RPMI8226 (cell line): Measurements from ENCODE around the gene SAFB2.

Experiments
- DNase-seq: peaks from one replicate; pipeline ENCODE4 v3.0.0-alpha.2; 2015

SAFB2 gene

GRCh38 chr19:5622465-5623396 lies at the start of gene SAFB2, which contains the start of gene SAFB:
Gene SAFB2 (minus strand): TSS chr19:5622776. CDS start chr19:5622715, 61 bp downstream.
Gene SAFB (plus strand): TSS chr19:5623083. CDS start chr19:5623206, 123 bp downstream.
- DNase-seq = peak; percentile 100

GRCh38 chr19:5671600-5671999 lies 49.0 kb upstream of the SAFB2 start:
- no peak for DNase-seq

GRCh38 chr19:5669212-5669611 lies 46.6 kb upstream of the SAFB2 start:
- DNase-seq = no peak

- no peak for DNase-seq
Measured at GRCh38 chr19:5667751-5668271, 45.2 kb upstream of the SAFB2 start.

GRCh38 chr19:5666921-5667610 lies 44.5 kb upstream of the SAFB2 start:
- DNase-seq = no peak

GRCh38 chr19:5665781-5666513 lies 43.4 kb upstream of the SAFB2 start:
- no peak for DNase-seq

GRCh38 chr19:5664515-5664914 lies 41.9 kb upstream of the SAFB2 start:
- DNase-seq = no peak

GRCh38 chr19:5663904-5664303 lies 41.3 kb upstream of the SAFB2 start:
- no peak for DNase-seq

GRCh38 chr19:5661483-5661882 lies 38.9 kb upstream of the SAFB2 start:
- no peak for DNase-seq

- no peak for DNase-seq
Measured at GRCh38 chr19:5655412-5655811, 32.8 kb upstream of the SAFB2 start.

GRCh38 chr19:5654931-5655330 lies 32.4 kb upstream of the SAFB2 start:
- no peak for DNase-seq

- DNase-seq = no peak
Measured at GRCh38 chr19:5652261-5652660, 29.7 kb upstream of the SAFB2 start.

GRCh38 chr19:5651361-5651760 lies 28.8 kb upstream of the SAFB2 start:
- DNase-seq = no peak

- no peak for DNase-seq
Measured at GRCh38 chr19:5648464-5648863, 25.9 kb upstream of the SAFB2 start.

- DNase-seq = no peak
Measured at GRCh38 chr19:5646703-5647102, 24.1 kb upstream of the SAFB2 start.

GRCh38 chr19:5645409-5645808 lies 22.8 kb upstream of the SAFB2 start:
- no peak for DNase-seq

GRCh38 chr19:5644037-5644436 lies 21.5 kb upstream of the SAFB2 start:
- DNase-seq = no peak

GRCh38 chr19:5643060-5643459 lies 20.5 kb upstream of the SAFB2 start:
- no peak for DNase-seq

- no peak for DNase-seq
Measured at GRCh38 chr19:5642204-5642603, 19.6 kb upstream of the SAFB2 start.

GRCh38 chr19:5641171-5641570 lies 18.6 kb upstream of the SAFB2 start:
- no peak for DNase-seq

GRCh38 chr19:5637971-5638370 lies 15.4 kb upstream of the SAFB2 start:
- DNase-seq = no peak

GRCh38 chr19:5635427-5635826 lies 12.9 kb upstream of the SAFB2 start:
- DNase-seq = no peak

GRCh38 chr19:5632657-5633056 lies 10.1 kb upstream of the SAFB2 start:
- DNase-seq = no peak
